Activated CD4-positive, alpha-beta T cell treated with anti-CD3 and anti-CD28 coated beads for 36 hours (primary cell): ENCODE measurements around the gene OR1S1. TPM values are rescaled to one million over a fixed set of nuclear protein-coding genes. Genes with fewer than 3 reads are reported as not detected.
"Not testable (repeated sequence)": the region's sequence is repeated elsewhere in the genome, so short reads cannot be mapped to it uniquely, and the experiment has no call there.

Experiments
- ATAC-seq: fragments of 200-7000 bp; cut with Tn5 transposase; one replicate; pipeline ENCODE4 v1.10.0; 2021; ENCODE audit warnings: mild to moderate bottlenecking, moderate library complexity
- CTCF ChIA-PET: fragments of 350-600 bp; sonication (Branson Sonifier 250); formaldehyde crosslinking; loops from one replicate; lab custom pipeline; 2021; ENCODE audit warnings: antibody characterized with exemption; lab: Charles Lee
- POLR2A ChIA-PET: fragments of 350-600 bp; sonication (Branson Sonifier 250); formaldehyde crosslinking; loops from one replicate; lab custom pipeline; 2021; ENCODE audit warnings: antibody characterized with exemption, inconsistent platforms; lab: Charles Lee
- DNase-seq: peaks from one replicate; pipeline ENCODE4 v3.0.0-alpha.2; 2020
- H3K27ac Mint-ChIP-seq: one replicate; pipeline ENCODE4 v1.8.0; 2021; ENCODE audit warnings: mixed read lengths
- H3K27me3 Mint-ChIP-seq: one replicate; pipeline ENCODE4 v1.8.0; 2021; ENCODE audit warnings: mixed read lengths
- H3K36me3 Mint-ChIP-seq: one replicate; pipeline ENCODE4 v1.8.0; 2021; ENCODE audit warnings: low read depth, mixed read lengths
- H3K4me1 Mint-ChIP-seq: one replicate; pipeline ENCODE4 v1.8.0; 2021; ENCODE audit warnings: mixed read lengths
- H3K4me3 Mint-ChIP-seq: one replicate; pipeline ENCODE4 v1.8.0; 2021; ENCODE audit warnings: mild to moderate bottlenecking, moderate library complexity, mixed read lengths
- H3K9me3 Mint-ChIP-seq: one replicate; pipeline ENCODE4 v1.8.0; 2021; ENCODE audit warnings: low read depth, mixed read lengths
- intact Hi-C, 2 experiments: fragments of 100-400 bp; cut with DNase I in 1 of 2; cut with micrococcal nuclease in 1 of 2; formaldehyde crosslinking; loops; one replicate each; pipeline versions ENCODE4 v1.14.2 to v1.15.1; 2022 to 2024; cut with DNase I, micrococcal nuclease
- total RNA-seq, 2 experiments: library from RNA; stranded (reverse); gene quantifications; one replicate each; pipeline ENCODE4 v1.2.3, GENCODE V29; 2021

Gene OR1S1
- total RNA-seq, result not detected

DNA sequence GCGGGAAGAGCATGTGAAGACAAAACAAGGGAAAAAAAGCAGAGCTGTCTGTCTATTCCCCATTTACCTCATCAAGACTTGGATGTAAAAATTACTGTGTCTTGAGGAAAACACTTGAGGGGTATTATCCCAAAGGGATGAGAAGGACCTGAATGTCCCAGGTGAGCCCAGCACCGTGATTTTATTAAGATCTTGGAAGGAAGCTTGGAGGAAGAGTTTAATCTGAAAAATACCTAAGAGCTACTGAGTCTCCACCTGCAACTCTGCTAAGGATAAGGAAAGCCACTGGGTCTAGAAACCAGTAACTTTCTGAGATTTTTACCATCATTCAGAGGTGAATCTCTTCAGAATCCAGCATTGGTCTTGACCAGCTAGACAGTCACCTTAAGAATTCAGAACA is at the start of gene OR1S1:
TSS of gene OR1S1 (plus strand) at position 301 of the 400 bp plus-strand sequence.
- DNase-seq, H3K9me3 Mint-ChIP-seq, POLR2A ChIA-PET, H3K36me3 Mint-ChIP-seq, H3K4me3 Mint-ChIP-seq, H3K4me1 Mint-ChIP-seq, H3K27ac Mint-ChIP-seq, intact Hi-C loops, ATAC-seq, CTCF ChIA-PET: not testable (repeated sequence)
- H3K27me3 Mint-ChIP-seq, result peaks cover 10% of the 10 kb centered on the region

DNA sequence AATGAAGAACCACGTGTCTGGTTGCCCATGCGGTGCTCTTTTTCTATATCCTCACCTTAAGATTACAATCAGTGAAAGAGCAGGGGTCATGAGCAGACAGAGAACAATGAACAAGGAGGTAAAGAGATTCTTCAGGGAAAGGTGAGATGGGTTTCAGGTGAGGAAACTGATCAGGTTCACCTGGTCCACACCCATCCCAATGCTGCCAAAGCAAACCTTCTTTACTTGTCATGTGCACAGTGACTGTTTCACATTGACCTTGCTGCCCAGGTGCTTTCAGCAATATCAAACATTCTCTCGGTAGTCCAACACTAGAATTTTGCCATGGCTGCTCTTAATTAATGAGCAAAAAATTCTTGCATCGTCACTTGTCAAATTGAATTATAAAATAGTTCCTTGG is 48.1 kb upstream of the OR1S1 start:
- DNase-seq, result no peak
- Mint-ChIP-seq H3K4me3 (no peak overlapping the region), H3K36me3 (no peaks in the 10 kb centered on the region), H3K27ac (no peak overlapping the region), H3K4me1 (no peaks in the 10 kb centered on the region), H3K27me3 (peaks cover 11% of the 10 kb centered on the region), H3K9me3 (peaks cover 4% of the 10 kb centered on the region)
- intact Hi-C loops, result no loop called here
- no peak for ATAC-seq
- POLR2A ChIA-PET, result no interaction called here
- CTCF ChIA-PET, result no interaction called here

DNA sequence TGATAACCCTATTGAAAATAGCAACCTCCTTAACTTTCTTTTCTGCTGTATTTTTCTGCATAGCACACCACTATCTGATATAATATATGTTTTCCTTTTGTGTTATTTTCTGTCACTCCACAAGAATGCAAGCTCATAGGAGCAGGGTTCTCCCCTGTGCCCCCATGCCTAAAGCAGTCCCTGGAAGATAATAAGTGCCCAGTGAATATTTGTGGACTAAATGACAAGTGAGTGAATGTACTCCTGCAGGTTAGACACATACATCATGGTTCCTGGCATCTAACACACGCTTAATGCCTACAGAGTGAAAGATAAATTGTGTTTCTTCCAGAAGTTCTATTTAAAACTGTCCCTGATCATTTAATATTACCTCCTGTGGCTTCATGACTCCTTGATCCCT is 47.5 kb upstream of the OR1S1 start:
- intact Hi-C loops, result no loop called here
- POLR2A ChIA-PET, result no interaction called here
- Mint-ChIP-seq H3K36me3 (no peaks in the 10 kb centered on the region), H3K4me1 (no peaks in the 10 kb centered on the region), H3K4me3 (no peak overlapping the region), H3K27ac (no peak overlapping the region), H3K27me3 (peaks cover 15% of the 10 kb centered on the region), H3K9me3 (peaks cover 2% of the 10 kb centered on the region)
- no peak for DNase-seq
- CTCF ChIA-PET, result no interaction called here
- ATAC-seq, result no peak

GRCh38 chr11:58165504-58166106 is 46.9 kb upstream of the OR1S1 start:
- CTCF ChIA-PET, result interaction anchor here (0.6 kb wide), 1 partner anchor 335 kb away, joined by 3 read pairs; no protein-coding TSS in a partner anchor
- H3K9me3 Mint-ChIP-seq, result no peaks in the 10 kb centered on the region
- H3K27ac Mint-ChIP-seq, result no peak overlapping the region
- no peaks in the 10 kb centered on the region for H3K4me1 Mint-ChIP-seq
- H3K4me3 Mint-ChIP-seq, result no peak overlapping the region
- H3K27me3 Mint-ChIP-seq, result peaks cover 15% of the 10 kb centered on the region
- intact Hi-C loops, result no loop called here
- H3K36me3 Mint-ChIP-seq, result no peaks in the 10 kb centered on the region
- DNase-seq (no peak), ATAC-seq (no peak)
- POLR2A ChIA-PET, result no interaction called here

DNA sequence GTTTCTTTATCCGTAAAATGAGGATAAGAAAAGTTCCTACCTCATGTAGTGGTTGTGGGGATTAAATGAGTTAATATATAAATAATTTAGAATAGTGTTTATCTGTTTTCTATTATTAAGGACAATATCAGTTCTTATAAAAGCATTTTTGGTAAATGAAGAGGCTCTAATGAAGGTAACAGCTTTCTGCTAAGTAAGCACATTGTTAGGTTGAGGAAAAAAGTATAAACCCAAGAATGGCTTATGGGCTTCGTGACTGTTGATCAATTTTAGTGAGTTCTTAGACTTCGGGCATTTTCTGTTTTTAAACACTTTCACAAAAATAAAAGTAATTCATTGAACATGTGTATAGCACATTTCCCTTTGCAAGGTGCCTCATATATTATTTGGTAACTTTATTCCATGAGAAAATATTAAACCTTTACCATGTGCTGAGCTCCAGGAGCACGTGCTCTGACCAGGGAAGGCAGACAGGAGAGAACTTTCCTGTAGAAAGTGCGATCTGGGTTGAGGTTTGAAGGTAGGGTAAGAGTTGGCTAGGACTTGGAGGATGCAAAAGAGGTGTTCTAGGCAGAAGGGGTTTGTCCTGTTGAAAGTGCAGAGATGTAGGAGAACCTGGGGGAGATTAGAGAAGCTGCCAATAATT is 35.0 kb upstream of the OR1S1 start:
- Mint-ChIP-seq H3K27ac (no peak overlapping the region), H3K36me3 (no peaks in the 10 kb centered on the region), H3K4me3 (no peak overlapping the region), H3K27me3 (peaks cover 25% of the 10 kb centered on the region), H3K4me1 (no peaks in the 10 kb centered on the region), H3K9me3 (no peaks in the 10 kb centered on the region)
- no peak for ATAC-seq
- CTCF ChIA-PET, result no interaction called here
- POLR2A ChIA-PET, result no interaction called here
- intact Hi-C loops, result no loop called here
- DNase-seq, result no peak

- no peak overlapping the region for H3K4me3 Mint-ChIP-seq
- CTCF ChIA-PET, result interaction anchor here (0.7 to 0.9 kb wide), 2 partner anchors 33 to 118 kb away, joined by 3 to 4 read pairs; no protein-coding TSS in a partner anchor
- intact Hi-C loops, result no loop called here
- no peaks in the 10 kb centered on the region for H3K9me3 Mint-ChIP-seq
- H3K27me3 Mint-ChIP-seq, result peaks cover 25% of the 10 kb centered on the region
- H3K27ac Mint-ChIP-seq, result no peak overlapping the region
- POLR2A ChIA-PET, result no interaction called here
- ATAC-seq, result no peak
- no peak for DNase-seq
- no peaks in the 10 kb centered on the region for H3K36me3 Mint-ChIP-seq
- H3K4me1 Mint-ChIP-seq, result no peaks in the 10 kb centered on the region
These were observed 34.1 kb upstream of the OR1S1 start for GRCh38 chr11:58178444-58178843.

DNA sequence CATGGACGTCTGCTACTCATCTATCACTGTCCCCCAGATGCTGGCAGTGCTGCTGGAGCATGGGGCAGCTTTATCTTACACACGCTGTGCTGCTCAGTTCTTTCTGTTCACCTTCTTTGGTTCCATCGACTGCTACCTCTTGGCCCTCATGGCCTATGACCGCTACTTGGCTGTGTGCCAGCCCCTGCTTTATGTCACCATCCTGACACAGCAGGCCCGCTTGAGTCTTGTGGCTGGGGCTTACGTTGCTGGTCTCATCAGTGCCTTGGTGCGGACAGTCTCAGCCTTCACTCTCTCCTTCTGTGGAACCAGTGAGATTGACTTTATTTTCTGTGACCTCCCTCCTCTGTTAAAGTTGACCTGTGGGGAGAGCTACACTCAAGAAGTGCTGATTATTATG is 32.9 kb upstream of the OR1S1 start:
- ATAC-seq (no peak), DNase-seq (peak; percentile 5)
- Mint-ChIP-seq H3K27me3 (peaks cover 26% of the 10 kb centered on the region), H3K9me3 (no peaks in the 10 kb centered on the region), H3K27ac (no peak overlapping the region), H3K4me1 (no peaks in the 10 kb centered on the region), H3K4me3 (no peak overlapping the region), H3K36me3 (no peaks in the 10 kb centered on the region)
- intact Hi-C loops, result no loop called here
- POLR2A ChIA-PET, result no interaction called here
- CTCF ChIA-PET, result no interaction called here

DNA sequence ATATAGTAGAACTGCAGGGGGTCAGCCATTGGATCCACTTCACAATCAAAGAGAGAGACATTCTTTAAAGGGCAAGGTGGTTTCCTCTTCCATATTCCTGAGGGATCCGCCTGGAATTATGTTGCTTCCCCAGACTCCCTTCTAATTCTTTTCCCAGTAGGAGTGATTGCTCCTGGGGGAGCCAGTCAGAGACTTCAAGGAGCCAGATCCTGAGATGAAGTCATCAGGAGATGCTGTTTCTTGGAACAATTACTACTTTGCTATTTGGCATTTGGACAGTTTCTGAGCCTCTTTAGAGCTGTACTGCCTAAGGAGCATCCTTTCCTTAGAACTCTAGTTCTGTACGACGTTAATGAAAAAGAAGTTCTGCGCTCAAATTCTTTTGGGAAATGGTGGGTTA is 25.6 kb upstream of the OR1S1 start:
- Mint-ChIP-seq H3K27me3 (peaks cover 3% of the 10 kb centered on the region), H3K4me3 (no peak overlapping the region), H3K9me3 (no peaks in the 10 kb centered on the region), H3K27ac (no peak overlapping the region), H3K36me3 (no peaks in the 10 kb centered on the region), H3K4me1 (no peaks in the 10 kb centered on the region)
- ATAC-seq, result no peak
- no peak for DNase-seq
- intact Hi-C loops, result no loop called here
- ChIA-PET CTCF (no interaction called here), POLR2A (no interaction called here)

DNA sequence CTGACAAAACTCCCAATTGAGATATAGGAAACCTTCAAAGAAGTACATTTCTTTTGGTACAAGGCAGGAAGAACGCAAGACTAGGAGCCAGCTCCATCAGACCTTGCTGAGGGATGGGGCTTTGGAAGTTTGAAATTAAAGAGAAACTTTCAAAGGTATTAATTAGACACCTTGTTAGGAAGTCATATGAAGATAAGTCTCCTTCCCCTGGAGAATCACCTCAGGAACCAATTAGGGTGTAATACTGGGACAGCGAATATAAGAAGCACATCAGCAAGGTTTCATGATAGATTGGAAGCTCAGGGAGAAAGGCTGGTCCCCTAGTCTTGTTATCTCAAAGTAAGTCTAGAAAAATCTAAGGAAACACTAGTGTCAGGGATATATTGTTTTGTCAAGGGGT is 23.8 kb upstream of the OR1S1 start, which contains the start of gene OR9Q2:
TSS of gene OR9Q2 (plus strand) at position 301 of the 400 bp plus-strand sequence. CDS start 1,421 bp downstream, outside the sequence.
- H3K4me1 Mint-ChIP-seq, result no peaks in the 10 kb centered on the region
- no peak for DNase-seq
- peaks cover 3% of the 10 kb centered on the region for H3K27me3 Mint-ChIP-seq
- H3K4me3 Mint-ChIP-seq, result no peak within 1 kb of the TSS
- CTCF ChIA-PET, result no interaction called here
- H3K9me3 Mint-ChIP-seq, result no peaks in the 10 kb centered on the region
- H3K36me3 Mint-ChIP-seq, result no peaks in the 10 kb centered on the region
- intact Hi-C loops, result no loop called here
- H3K27ac Mint-ChIP-seq, result no peak within 1 kb of the TSS
- no peak for ATAC-seq
- POLR2A ChIA-PET, result no interaction called here

GRCh38 chr11:58192229-58192628 is 20.3 kb upstream of the OR1S1 start:
- DNase-seq (no peak), ATAC-seq (no peak)
- Mint-ChIP-seq H3K9me3 (no peaks in the 10 kb centered on the region), H3K27me3 (peaks cover 3% of the 10 kb centered on the region), H3K4me1 (no peaks in the 10 kb centered on the region), H3K27ac (no peak overlapping the region), H3K36me3 (no peaks in the 10 kb centered on the region), H3K4me3 (no peak overlapping the region)
- intact Hi-C loops, result no loop called here
- CTCF ChIA-PET, result no interaction called here
- POLR2A ChIA-PET, result no interaction called here

DNA sequence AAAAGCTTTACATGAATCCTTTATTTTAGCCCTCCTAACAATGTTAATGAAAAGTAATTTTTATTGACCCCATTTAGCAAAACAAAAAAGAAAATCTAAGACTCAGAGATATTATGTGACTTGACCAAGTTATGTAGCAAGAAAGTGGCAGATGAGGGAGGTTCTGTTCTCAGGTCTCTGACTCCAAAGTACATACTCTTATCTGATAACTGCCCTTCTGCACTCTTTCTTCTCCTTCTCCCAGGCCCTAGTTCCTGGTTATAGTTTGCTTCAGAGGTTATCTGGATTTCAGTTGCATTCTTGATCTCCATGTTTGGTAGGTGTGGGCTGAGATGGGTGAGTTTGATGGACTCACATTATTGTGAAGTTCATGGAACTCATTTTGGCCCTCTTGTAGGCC is 19.1 kb upstream of the OR1S1 start:
- no peaks in the 10 kb centered on the region for H3K36me3 Mint-ChIP-seq
- no peak for ATAC-seq

DNA sequence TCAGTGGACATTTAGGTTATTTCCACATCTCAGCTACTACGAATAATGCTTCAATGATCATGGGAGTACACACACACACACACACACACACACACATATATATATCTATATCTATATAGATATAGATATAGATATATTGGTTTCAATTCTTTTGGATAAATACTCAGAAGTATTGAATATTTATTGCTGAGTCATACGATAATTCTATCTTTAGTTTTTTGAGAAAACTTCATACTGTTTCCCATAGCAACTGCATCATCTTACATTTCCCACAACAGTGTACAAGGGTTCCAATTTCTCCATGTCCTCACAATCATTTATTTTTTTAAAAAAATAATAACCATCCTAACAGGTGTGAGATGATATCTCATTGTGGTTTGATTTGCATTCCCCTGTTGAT is 16.6 kb upstream of the OR1S1 start:
- DNase-seq (no peak), ATAC-seq (no peak)
- Mint-ChIP-seq H3K36me3 (no peaks in the 10 kb centered on the region), H3K9me3 (peaks cover 6% of the 10 kb centered on the region), H3K4me3 (no peak overlapping the region), H3K4me1 (no peaks in the 10 kb centered on the region), H3K27ac (no peak overlapping the region), H3K27me3 (peaks cover 10% of the 10 kb centered on the region)
- ChIA-PET CTCF (no interaction called here), POLR2A (no interaction called here)
- intact Hi-C loops, result no loop called here

More for the DNA sequence above, 19.1 kb upstream of the OR1S1 start:
- Mint-ChIP-seq H3K27ac (no peak overlapping the region), H3K27me3 (peaks cover 3% of the 10 kb centered on the region), H3K4me1 (no peaks in the 10 kb centered on the region), H3K9me3 (peaks cover 6% of the 10 kb centered on the region), H3K4me3 (no peak overlapping the region)
- POLR2A ChIA-PET, result no interaction called here
- no peak for DNase-seq
- CTCF ChIA-PET, result no interaction called here
- intact Hi-C loops, result no loop called here
